ENCODE results near the gene HBE1. TPM values are rescaled to one million over a fixed set of nuclear protein-coding genes. Genes with fewer than 3 reads are reported as not detected.

Gene HBE1
- total and polyA plus RNA-seq, 9 of the 15 experiments (the other 6 are each of a cell fraction or from before 2014, with no cell fraction given): 612 to 10,250 (median 2,181) TPM

DNA sequence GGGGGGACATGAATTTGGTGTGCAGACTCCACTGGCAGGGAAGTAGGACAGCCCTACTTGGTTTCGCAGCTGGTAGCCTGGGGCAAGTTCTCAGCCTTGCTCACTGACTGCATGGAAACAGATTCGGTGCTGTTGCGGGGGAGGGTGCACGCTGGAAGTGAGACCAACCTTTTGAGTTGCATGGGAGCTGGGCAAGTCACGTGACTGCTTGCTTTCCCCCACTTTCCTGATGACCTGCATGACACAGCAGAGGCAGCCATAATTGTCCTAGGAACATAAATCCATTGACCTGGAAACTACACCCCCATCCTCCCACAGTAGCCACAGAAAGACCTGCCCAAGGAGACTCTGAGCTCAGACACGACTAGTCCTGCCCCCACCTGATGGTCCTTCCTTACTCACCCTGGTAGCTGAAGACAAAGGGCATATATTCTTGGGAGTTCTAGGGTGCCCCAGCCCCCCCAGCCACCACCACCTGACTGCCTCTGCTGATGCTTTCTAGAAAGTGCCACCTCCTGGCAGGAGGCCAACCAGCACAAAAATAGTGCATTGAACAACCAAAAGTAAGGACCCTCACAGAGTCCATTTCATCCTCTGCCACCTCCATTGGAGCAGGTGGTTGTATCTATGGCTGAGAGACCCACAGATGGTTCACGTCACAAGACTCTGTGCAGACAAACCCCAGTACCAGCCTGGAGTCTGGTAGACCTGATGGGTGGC, 11.0 kb downstream of the HBE1 start (continued):
- TF ChIP-seq ARID4B (CRISPR knock-in tag; IDR thresholded peaks at IDR 0.05) (peak; percentile 51; the same call in 1 of the 2 replicates), ZNF143 (CRISPR knock-in tag; IDR thresholded peaks at IDR 0.05) (no peak), CBFB (CRISPR knock-in tag; IDR thresholded peaks at IDR 0.05) (no peak), TAF9B (IDR thresholded peaks at IDR 0.05; ENCODE audit: partially characterized antibody) (peak; percentile 15), RHOXF2B (CRISPR knock-in tag; conservative IDR thresholded peaks at IDR 0.05) (no peak), SNRNP70 (optimal IDR thresholded peaks at IDR 0.05; ENCODE audit: low read depth, low read length) (no peak), EP300 (IDR thresholded peaks at IDR 0.05; ENCODE audit: low read length) (peak; percentile 29; the same call in 1 of the 2 replicates), NCOR1 (IDR thresholded peaks at IDR 0.05) (peak; percentile 27; the same call in 1 of the 2 replicates), JUND (IDR thresholded peaks at IDR 0.05; ENCODE audit: borderline replicate concordance, low read depth, low read length) (peak; percentile 61; the same call in 1 of the 2 replicates), JUND (tag; IDR thresholded peaks at IDR 0.05; ENCODE audit: borderline replicate concordance, low read depth, low read length) (no peak), NCOA6 (IDR thresholded peaks at IDR 0.05) (no peak), ZNF239 (CRISPR knock-in tag; IDR thresholded peaks at IDR 0.05) (no peak), KLF10 (CRISPR knock-in tag; IDR thresholded peaks at IDR 0.05) (no peak), FOXP1 (CRISPR knock-in tag; IDR thresholded peaks at IDR 0.05) (no peak), TRIM24 (IDR thresholded peaks at IDR 0.05) (0 out of 4 replicates have a peak, but pooled peaks of 1 of the 2 experiments have one; percentile 57), VEZF1 (CRISPR knock-in tag; IDR thresholded peaks at IDR 0.05) (peak; percentile 6; the same call in 1 of the 2 replicates), SMAD4 (CRISPR knock-in tag; conservative IDR thresholded peaks at IDR 0.05) (peak; percentile 85), MTF1 (CRISPR knock-in tag; IDR thresholded peaks at IDR 0.05; ENCODE audit: borderline replicate concordance) (no peak), MNT (conservative IDR thresholded peaks at IDR 0.05) (0 out of 4 replicates have a peak, but pooled peaks of 1 of the 2 experiments have one; percentile 30), CC2D1A (IDR thresholded peaks at IDR 0.05) (0 out of 2 replicates have a peak, but pooled peaks have one; percentile 14)
- TF ChIP-seq, protein P1, sequence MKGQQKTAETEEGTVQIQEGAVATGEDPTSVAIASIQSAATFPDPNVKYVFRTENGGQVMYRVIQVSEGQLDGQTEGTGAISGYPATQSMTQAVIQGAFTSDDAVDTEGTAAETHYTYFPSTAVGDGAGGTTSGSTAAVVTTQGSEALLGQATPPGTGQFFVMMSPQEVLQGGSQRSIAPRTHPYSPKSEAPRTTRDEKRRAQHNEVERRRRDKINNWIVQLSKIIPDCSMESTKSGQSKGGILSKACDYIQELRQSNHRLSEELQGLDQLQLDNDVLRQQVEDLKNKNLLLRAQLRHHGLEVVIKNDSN (CRISPR knock-in tag; IDR thresholded peaks at IDR 0.05): peak; percentile 92

Measured in K562 (cell line).